Ishikawa (cell line): ENCODE measurements around the gene CD9.
A peak's percentile ranks its signal among the peaks of the same experiment; 100 is the strongest.

Experiments used
- CEBPB ChIP-seq: IDR thresholded peaks from 2 replicates; pipeline ENCODE4 v1.6.1; 2012
- CREB1 ChIP-seq: IDR thresholded peaks from 2 replicates; pipeline ENCODE4 v1.6.1; 2012; ENCODE audit warnings: low read depth
- EGR1 ChIP-seq: IDR thresholded peaks from 2 replicates; pipeline ENCODE4 v1.6.1; 2012
- EP300 ChIP-seq: IDR thresholded peaks from 2 replicates; pipeline ENCODE4 v1.6.1; 2012; ENCODE audit warnings: borderline replicate concordance
- FOXM1 ChIP-seq: IDR thresholded peaks from 2 replicates; pipeline ENCODE4 v1.6.1; 2012; ENCODE audit warnings: low read depth, borderline replicate concordance
- NFIC ChIP-seq: IDR thresholded peaks from 2 replicates; pipeline ENCODE4 v1.6.1; 2012
- RAD21 ChIP-seq: IDR thresholded peaks from 2 replicates; pipeline ENCODE4 v1.6.1; 2012; ENCODE audit warnings: low read depth
- REST ChIP-seq: IDR thresholded peaks from 2 replicates; pipeline ENCODE4 v1.6.1; 2012; ENCODE audit warnings: low read depth, mild to moderate bottlenecking
- TAF1 ChIP-seq: IDR thresholded peaks from 2 replicates; pipeline ENCODE4 v1.6.1; 2012; ENCODE audit warnings: low read depth, mild to moderate bottlenecking
- TCF12 ChIP-seq: IDR thresholded peaks from 2 replicates; pipeline ENCODE4 v1.6.1; 2012; ENCODE audit warnings: low read depth
- TEAD4 ChIP-seq: IDR thresholded peaks from 2 replicates; pipeline ENCODE4 v1.6.1; 2012
- USF1 ChIP-seq: IDR thresholded peaks from 2 replicates; pipeline ENCODE4 v1.6.1; 2012
- YY1 ChIP-seq: IDR thresholded peaks from 2 replicates; pipeline ENCODE4 v1.6.1; 2012; ENCODE audit warnings: low read depth
- ZBTB7A ChIP-seq: IDR thresholded peaks from 2 replicates; pipeline ENCODE4 v1.6.1; 2012; ENCODE audit warnings: low read depth
- TF ChIP-seq, protein P1 (sequence below): IDR thresholded peaks from 2 replicates; pipeline ENCODE4 v1.6.1; 2012

Gene CD9

DNA sequence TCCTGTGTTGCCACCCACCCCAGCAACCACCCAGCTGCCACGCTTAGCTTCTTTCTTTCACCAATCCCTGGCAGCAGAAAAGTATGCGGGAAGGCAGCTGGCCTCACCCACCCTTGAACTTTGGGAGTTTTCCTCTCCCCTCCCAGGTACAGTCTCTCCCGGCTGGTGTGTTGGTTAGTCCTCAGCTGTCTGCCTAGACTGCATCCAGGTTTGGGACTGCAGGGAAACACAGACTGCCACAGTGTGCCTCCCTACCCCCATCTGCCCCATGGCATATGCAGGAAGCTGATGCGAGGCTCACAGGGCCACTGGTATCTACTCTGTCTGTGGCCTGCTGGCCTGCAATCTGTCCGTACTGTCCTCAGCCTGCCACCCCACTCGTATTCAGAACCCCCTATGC is 2.1 kb downstream of the CD9 start:
- TF ChIP-seq TEAD4 (no peak), NFIC (no peak), EGR1 (no peak), TCF12 (no peak), CEBPB (no peak), YY1 (no peak), ZBTB7A (no peak), USF1 (no peak), RAD21 (no peak)
- TF ChIP-seq, protein P1, sequence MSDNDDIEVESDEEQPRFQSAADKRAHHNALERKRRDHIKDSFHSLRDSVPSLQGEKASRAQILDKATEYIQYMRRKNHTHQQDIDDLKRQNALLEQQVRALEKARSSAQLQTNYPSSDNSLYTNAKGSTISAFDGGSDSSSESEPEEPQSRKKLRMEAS = no peak

- TF ChIP-seq YY1 (no peak), EP300 (no peak), RAD21 (no peak), NFIC (no peak), USF1 (no peak), CEBPB (no peak), FOXM1 (no peak), TCF12 (no peak), ZBTB7A (no peak), TAF1 (no peak), TEAD4 (no peak), EGR1 (no peak), CREB1 (no peak), REST (no peak)
- TF ChIP-seq, protein P1 = no peak
Observed at GRCh38 chr12:6202846-6203245, 2.6 kb downstream of the CD9 start.

DNA sequence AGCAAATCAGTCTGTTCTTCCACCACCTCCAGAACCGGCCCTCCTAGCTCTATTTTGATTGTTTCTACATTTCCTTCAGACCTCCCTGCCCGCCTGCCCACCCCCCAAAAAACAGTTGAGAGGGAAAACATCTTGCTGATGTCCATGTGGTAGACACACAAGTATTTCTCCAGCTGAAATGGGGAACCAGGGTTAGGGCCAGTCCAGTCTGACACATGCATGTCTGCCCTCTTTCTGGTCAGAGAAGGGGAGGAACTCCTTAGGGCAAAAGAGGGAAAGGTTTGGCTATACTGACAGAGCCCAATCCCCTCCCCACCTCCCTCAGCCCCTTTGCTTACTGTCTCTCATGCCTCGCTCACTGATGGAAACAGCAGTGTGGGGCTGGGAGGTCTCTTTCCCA is 3.4 kb downstream of the CD9 start:
- TF ChIP-seq FOXM1 (no peak), YY1 (no peak), ZBTB7A (no peak), NFIC (no peak), TCF12 (no peak), USF1 (no peak), TEAD4 (no peak), CEBPB (no peak), TAF1 (no peak), RAD21 (no peak), EP300 (no peak), EGR1 (no peak), CREB1 (no peak), REST (no peak)
- TF ChIP-seq, protein P1 = no peak

GRCh38 chr12:6204533-6205143 is 4.4 kb downstream of the CD9 start:
- TF ChIP-seq YY1 (no peak), RAD21 (peak; percentile 34; the same call in 1 of the 2 replicates), ZBTB7A (no peak), EGR1 (no peak)
- TF ChIP-seq, protein P1 = no peak

DNA sequence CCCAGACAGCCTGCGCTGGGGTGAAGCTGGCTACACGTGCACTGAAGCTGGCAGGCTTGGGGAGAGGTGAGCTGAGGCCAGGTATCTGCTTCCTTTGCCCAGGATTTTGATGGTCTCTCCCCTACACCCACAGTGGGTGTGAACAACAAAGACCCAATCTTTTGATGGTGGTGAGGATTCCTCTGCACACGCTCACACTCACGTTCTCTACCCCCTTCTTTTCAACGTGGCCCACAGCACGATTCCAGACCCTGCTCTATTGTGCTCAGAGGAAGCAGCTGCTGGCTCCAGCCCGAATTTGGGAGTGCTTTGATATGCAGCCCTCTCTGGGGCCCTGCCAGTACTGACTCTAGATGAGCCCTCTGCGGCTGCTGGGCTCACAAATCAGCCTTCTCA is 4.9 kb downstream of the CD9 start:
- TF ChIP-seq USF1 = no peak
- no peak for TF ChIP-seq TEAD4
- TF ChIP-seq RAD21 = no peak
- TF ChIP-seq NFIC = no peak
